Esophagus squamous epithelium (tissue), 4 donors: Measurements from ENCODE around the gene KRT13.

ENCODE experiments used
- CTCF ChIP-seq, 6 experiments: fragments of 450-650 bp in 4 of 6; fragments of 200-600 bp in 2 of 6; sonication (generic) in 2 of 6; IDR thresholded peaks; one replicate each; pipeline ENCODE4 v1.5.1; 2016 to 2019; ENCODE audit warnings: antibody characterized with exemption in 6 of 6, mild to moderate bottlenecking in 4 of 6, moderate library complexity in 4 of 6
- POLR2A ChIP-seq, 4 donors: fragments of 450-650 bp; IDR thresholded peaks; one replicate each; pipeline ENCODE4 v1.6.1; 2017; ENCODE audit warnings: antibody characterized with exemption in 4 of 4, mild to moderate bottlenecking in 4 of 4, moderate library complexity in 3 of 4

DNA sequence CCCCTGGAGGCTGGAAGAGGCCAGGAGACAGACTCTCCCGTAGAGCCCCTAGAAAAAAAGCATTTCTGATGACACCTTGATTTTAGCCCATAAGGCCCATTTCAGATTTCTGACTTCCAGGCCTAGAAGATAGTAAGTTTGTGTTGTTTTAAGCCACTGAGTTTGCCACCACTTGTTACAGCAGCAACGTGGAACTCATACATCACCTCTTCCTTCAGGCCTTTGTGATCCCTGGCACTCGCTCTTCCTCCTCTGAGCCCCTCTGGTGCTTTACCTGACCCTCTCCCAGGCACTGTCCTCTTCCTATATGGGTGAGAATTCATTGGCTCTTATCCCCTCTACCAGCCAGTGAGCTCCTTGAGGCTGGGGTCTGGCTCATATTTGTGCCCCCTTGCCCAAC is 41.4 kb upstream of the KRT13 start:
- TF ChIP-seq CTCF (IDR thresholded peaks at IDR 0.05) (no peak), POLR2A (IDR thresholded peaks at IDR 0.05) (no peak)
